GM12874 (cell line): Measurements from ENCODE around the gene PGC.

Experiments used
- CTCF ChIP-seq: IDR thresholded peaks from 2 replicates; pipeline ENCODE4 v1.5.1; 2011; ENCODE audit warnings: low read depth, mild to moderate bottlenecking, control low read depth, low read length, moderate library complexity; ENCODE audit not compliant: insufficient read depth

Gene PGC

GRCh38 chr6:41730531-41731436 lies 16.4 kb downstream of the PGC start:
- no peak for TF ChIP-seq CTCF

- TF ChIP-seq CTCF = no peak
Observed at GRCh38 chr6:41729624-41730023, 17.6 kb downstream of the PGC start.

GRCh38 chr6:41728954-41729353 lies 18.2 kb downstream of the PGC start:
- no peak for TF ChIP-seq CTCF

- TF ChIP-seq CTCF = no peak
Observed at GRCh38 chr6:41728073-41728936, 18.9 kb downstream of the PGC start.

- TF ChIP-seq CTCF = no peak
Observed at GRCh38 chr6:41727705-41728072, 19.5 kb downstream of the PGC start.

- no peak for TF ChIP-seq CTCF
Observed at GRCh38 chr6:41726876-41727275, 20.3 kb downstream of the PGC start.
